Thoracic aorta (tissue), 2 donors: ENCODE data around the gene ENOX1. TPM values are rescaled to one million over a fixed set of nuclear protein-coding genes. Genes with fewer than 3 reads are reported as not detected.
A peak's percentile ranks its signal among the peaks of the same experiment; 100 is the strongest.
"Not testable (repeated sequence)": the region's sequence is repeated elsewhere in the genome, so short reads cannot be mapped to it uniquely, and the experiment has no call there.

Experiments used
- ATAC-seq: fragments of 150-250 bp; one replicate; pipeline ENCODE4 v1.8.0; 2017; ENCODE audit warnings: low read depth; ENCODE audit not compliant: insufficient number of reproducible peaks, low FRiP score
- DNase-seq: peaks from one replicate; pipeline ENCODE4 v3.0.0-alpha.2; 2020; ENCODE audit warnings: low spot score
- H3K27ac ChIP-seq, 2 donors: fragments of 200-600 bp; sonication (generic); 1 replicate in 1 of 2; 2 replicates in 1 of 2; pipeline ENCODE4 v1.5.1; 2016; ENCODE audit warnings: mild to moderate bottlenecking in 2 of 2, moderate library complexity in 2 of 2
- H3K27me3 ChIP-seq: fragments of 200-600 bp; sonication (generic); replicated peaks from 2 replicates; pipeline ENCODE4 v1.6.0; 2016; ENCODE audit warnings: mild to moderate bottlenecking; ENCODE audit not compliant: insufficient read depth
- H3K36me3 ChIP-seq: fragments of 200-600 bp; sonication (generic); one replicate; pipeline ENCODE4 v1.5.1; 2016
- H3K4me1 ChIP-seq, 2 donors: fragments of 200-600 bp; sonication (generic); 1 replicate in 1 of 2; 2 replicates in 1 of 2; pipeline versions ENCODE4 v1.5.1 to v1.6.0; 2016; ENCODE audit warnings: low read depth in 2 of 2, mild to moderate bottlenecking in 1 of 2; ENCODE audit not compliant: control insufficient read depth in 1 of 2
- H3K4me3 ChIP-seq: fragments of 200-600 bp; sonication (generic); 2 replicates; pipeline ENCODE4 v1.5.1; 2016; ENCODE audit warnings: mild to moderate bottlenecking
- H3K9me3 ChIP-seq: fragments of 200-600 bp; sonication (generic); 2 replicates; pipeline ENCODE4 v1.5.1; 2016
- total RNA-seq, 2 donors: library from RNA; depleted of rRNA; stranded (reverse); fragments of >200 nt; gene quantifications; one replicate each; pipeline versions ENCODE4 v1.1.0 to v1.2.3, GENCODE V29; 2016
- TF ChIP-seq, protein P1 (sequence below): fragments of 200-600 bp; sonication (generic); IDR thresholded peaks from one replicate; pipeline ENCODE4 v1.5.1; 2019; ENCODE audit warnings: antibody characterized with exemption

Gene ENOX1
- total RNA-seq, 2 donors from 2014 or later: 0.41 to 2.3 TPM

DNA sequence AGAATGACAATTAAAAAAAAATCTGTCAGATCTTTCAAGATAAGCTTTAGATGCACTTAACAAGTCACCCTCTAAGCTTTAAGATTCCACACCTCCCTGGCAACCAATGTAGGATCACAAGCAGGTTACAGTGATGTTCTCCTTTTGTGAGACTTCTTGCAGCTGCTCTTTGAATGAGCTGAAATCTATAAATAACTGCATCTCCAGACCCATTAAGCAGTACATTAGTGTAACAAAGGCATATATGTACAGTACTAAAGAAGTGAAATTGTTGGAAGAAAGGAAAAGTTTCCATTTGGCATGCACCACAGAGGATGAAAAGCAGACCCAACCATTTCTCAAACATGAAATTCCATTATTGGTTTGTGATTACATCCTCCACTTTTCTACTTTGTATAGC is 364.7 kb downstream of the ENOX1 start:
- DNase-seq (no peak), ATAC-seq (no peak)
- H3K36me3 ChIP-seq: no peaks in the 10 kb centered on the region
- H3K27ac ChIP-seq: no peak overlapping the region
- TF ChIP-seq, protein P1, sequence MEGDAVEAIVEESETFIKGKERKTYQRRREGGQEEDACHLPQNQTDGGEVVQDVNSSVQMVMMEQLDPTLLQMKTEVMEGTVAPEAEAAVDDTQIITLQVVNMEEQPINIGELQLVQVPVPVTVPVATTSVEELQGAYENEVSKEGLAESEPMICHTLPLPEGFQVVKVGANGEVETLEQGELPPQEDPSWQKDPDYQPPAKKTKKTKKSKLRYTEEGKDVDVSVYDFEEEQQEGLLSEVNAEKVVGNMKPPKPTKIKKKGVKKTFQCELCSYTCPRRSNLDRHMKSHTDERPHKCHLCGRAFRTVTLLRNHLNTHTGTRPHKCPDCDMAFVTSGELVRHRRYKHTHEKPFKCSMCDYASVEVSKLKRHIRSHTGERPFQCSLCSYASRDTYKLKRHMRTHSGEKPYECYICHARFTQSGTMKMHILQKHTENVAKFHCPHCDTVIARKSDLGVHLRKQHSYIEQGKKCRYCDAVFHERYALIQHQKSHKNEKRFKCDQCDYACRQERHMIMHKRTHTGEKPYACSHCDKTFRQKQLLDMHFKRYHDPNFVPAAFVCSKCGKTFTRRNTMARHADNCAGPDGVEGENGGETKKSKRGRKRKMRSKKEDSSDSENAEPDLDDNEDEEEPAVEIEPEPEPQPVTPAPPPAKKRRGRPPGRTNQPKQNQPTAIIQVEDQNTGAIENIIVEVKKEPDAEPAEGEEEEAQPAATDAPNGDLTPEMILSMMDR: no peak
- H3K4me3 ChIP-seq: no peak overlapping the region
- H3K4me1 ChIP-seq: no peaks in the 10 kb centered on the region
- H3K9me3 ChIP-seq: no peaks in the 10 kb centered on the region
- no peaks in the 10 kb centered on the region for H3K27me3 ChIP-seq

GRCh38 chr13:43416842-43417241 is 369.9 kb downstream of the ENOX1 start:
- DNase-seq, H3K4me3 ChIP-seq, H3K9me3 ChIP-seq, H3K27me3 ChIP-seq, H3K36me3 ChIP-seq, H3K27ac ChIP-seq, H3K4me1 ChIP-seq, ATAC-seq: not testable (repeated sequence)

DNA sequence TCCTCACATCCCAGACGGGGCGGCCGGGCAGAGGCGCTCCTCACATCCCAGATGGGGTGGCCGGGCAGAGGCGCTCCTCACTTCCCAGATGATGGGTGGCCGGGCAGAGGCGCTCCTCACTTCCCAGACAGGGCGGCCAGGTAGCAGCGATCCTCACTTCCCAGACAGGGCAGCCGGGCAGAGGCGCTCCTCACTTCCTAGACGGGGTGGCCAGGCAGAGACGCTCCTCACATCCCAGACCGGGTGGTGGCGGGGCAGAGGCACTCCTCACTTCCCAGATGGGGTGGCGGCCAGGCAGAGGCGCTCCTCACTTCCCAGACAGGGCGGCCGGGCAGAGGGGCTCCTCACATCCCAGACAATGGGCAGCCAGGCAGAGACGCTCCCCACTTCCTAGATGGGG is 370.4 kb downstream of the ENOX1 start:
- H3K9me3 ChIP-seq, ATAC-seq, DNase-seq, H3K36me3 ChIP-seq, H3K4me1 ChIP-seq, H3K27ac ChIP-seq, H3K27me3 ChIP-seq, H3K4me3 ChIP-seq: not testable (repeated sequence)

- DNase-seq, H3K4me1 ChIP-seq, H3K27me3 ChIP-seq, H3K36me3 ChIP-seq, H3K4me3 ChIP-seq, H3K9me3 ChIP-seq, ATAC-seq, H3K27ac ChIP-seq: not testable (repeated sequence)
Observed at GRCh38 chr13:43415903-43416391, 370.8 kb downstream of the ENOX1 start.

- TF ChIP-seq, protein P1: no peak
- Histone ChIP-seq H3K36me3 (no peaks in the 10 kb centered on the region), H3K9me3 (no peaks in the 10 kb centered on the region), H3K27me3 (no peaks in the 10 kb centered on the region), H3K4me3 (no peak overlapping the region), H3K27ac (no peak overlapping the region), H3K4me1 (no peaks in the 10 kb centered on the region)
- no peak for DNase-seq
- ATAC-seq: no peak
Observed at GRCh38 chr13:43414111-43414510, 372.7 kb downstream of the ENOX1 start.

- Histone ChIP-seq H3K27ac (no peak overlapping the region), H3K27me3 (no peaks in the 10 kb centered on the region), H3K4me1 (no peaks in the 10 kb centered on the region), H3K36me3 (no peaks in the 10 kb centered on the region), H3K9me3 (no peaks in the 10 kb centered on the region), H3K4me3 (peak overlapping the region; percentile 12)
- DNase-seq (no peak), ATAC-seq (no peak)
- TF ChIP-seq, protein P1: no peak
Observed at GRCh38 chr13:43411741-43412140, 375.0 kb downstream of the ENOX1 start.

DNA sequence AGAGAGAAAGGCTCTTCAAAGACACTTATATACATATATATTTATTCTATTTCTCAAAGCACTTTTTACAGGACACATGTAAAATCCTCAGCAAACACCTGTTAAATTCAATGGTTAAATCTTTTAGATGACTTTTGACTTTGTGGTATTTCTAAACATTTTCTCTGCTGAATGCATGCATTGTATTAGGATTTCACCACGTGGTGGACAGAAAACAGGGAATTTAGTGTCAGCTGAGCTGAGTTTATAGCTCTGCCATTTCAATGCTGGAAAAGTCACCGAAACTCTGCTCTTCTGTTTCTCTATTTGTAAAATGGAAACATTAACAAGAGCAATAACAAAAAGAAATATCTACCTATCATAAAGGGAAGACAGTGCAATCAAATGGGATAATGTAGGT is 375.6 kb downstream of the ENOX1 start:
- Histone ChIP-seq H3K4me1 (no peaks in the 10 kb centered on the region), H3K27me3 (no peaks in the 10 kb centered on the region), H3K27ac (no peak overlapping the region), H3K36me3 (no peaks in the 10 kb centered on the region), H3K9me3 (no peaks in the 10 kb centered on the region), H3K4me3 (no peak overlapping the region)
- no peak for DNase-seq
- TF ChIP-seq, protein P1: no peak
- ATAC-seq: no peak
